HuH-7 (cell line): ENCODE results near the gene PSMC1.

Source experiments
- DNase-seq: peaks from one replicate; pipeline ENCODE4 v3.0.0; 2011; ENCODE audit warnings: low spot score

Gene PSMC1

DNA sequence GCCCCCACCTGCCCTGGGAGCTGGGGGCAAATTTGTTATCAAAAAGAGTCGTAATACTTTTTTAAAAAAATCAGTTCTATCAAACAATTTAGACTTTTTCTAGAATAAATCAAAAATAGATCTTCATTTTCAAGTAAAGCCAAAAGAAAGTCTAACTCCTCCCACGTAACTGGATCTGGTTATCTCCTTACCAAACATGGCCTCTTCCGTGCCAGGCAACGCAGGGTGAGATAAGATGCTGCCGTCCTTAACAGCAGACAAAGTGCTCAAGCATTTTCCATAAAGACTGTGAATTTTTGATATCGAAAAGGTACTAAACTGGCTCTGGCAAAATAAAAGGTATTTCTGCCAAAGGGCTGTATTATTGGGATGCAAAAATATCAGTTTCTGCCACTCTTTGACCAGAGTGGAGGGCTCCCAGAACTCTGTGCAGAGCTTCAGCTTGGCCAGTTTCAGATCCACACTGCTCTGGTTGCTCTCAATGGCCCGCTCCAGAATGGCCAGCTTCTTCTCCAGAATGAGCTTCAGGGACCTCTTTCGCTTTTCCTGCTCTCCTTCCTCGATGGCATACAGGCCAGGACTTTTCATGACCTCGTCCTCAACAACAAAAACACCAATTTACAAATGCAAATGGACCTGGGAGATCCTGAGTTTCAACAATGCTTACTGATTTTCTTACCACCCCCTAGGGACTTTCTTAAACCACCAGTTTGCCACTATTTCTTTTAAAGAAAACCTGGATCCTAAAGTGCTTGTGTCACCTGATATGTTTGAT, 46.4 kb downstream of the PSMC1 start:
- DNase-seq: no peak

DNA sequence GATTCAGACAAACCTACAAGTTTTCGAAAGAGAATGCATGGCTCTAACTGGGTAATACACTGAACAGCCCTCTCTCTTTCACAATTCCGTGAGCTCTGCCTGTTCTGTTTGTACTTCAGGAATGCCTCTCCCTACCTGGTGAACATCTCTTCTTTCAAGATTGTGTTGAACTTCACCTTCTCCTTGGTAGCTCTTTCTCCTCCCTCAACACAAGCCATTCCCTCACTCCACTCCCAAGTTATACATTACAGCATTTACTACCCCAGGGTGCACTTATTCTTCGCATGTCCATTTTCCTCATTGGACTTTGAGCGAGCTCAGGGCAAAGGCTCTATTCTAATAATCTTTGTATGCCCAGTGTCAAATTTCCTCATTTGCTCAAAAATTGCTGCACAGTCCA, 47.1 kb downstream of the PSMC1 start:
- no peak for DNase-seq

- DNase-seq: no peak
Measured at GRCh38 chr14:90304502-90304901, 48.1 kb downstream of the PSMC1 start.

DNA sequence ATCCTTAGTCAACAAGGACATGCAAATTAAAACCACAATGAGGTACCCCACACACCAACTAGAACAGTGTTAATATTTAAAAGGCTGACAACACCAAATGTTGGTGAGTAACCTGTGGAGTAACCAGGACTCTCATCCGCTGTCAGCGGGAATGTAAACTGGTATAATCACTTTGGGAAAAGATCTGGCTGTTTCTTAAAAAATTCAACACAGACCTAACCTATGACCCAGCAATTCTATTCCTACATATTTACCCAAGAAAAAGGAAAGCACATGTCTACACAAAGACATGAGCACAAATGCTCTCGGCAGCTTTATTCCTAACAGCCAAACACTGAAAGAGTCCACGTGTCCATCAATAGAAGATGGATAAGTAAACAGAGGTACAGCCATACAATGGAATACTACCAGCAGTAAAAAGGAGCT, 48.8 kb downstream of the PSMC1 start:
- no peak for DNase-seq

GRCh38 chr14:90308561-90308960, 52.2 kb downstream of the PSMC1 start:
- no peak for DNase-seq

DNA sequence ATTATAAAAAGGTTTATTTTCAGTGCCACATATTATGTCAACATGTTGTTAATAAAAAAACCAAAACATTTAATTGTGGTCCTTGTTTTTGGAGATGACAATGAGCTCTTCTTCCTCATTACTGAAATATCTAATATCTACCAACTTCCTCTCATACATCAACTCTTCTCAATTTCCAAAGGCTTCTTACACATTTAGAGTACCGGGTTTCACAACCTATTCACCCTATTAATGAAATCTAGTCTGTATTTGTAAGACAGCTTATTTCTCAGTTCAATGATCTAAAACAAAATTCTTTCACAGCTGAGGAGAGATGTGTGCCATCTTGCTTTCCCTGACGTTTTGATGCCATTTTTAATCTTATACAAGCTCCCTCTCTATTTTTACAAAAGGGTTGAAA, 60.9 kb downstream of the PSMC1 start:
- no peak for DNase-seq

DNA sequence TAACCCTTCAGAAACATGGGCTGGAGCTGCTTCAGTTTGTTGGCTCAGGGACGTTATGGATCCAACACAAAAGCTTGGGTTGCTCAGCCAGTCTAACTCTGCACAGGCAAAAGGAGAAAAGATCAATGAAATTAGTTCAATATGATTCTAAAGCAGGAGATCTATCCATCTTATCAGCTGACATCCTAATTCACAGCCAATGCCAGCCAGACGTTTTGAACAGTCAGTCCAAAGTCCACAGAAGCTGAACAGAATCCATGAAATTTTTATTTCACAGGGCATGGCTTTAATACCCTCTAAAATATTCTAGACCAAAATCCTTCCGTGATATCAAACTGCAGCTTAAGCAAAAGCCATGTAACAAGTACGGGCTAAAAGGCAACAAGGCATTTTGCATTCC, 61.7 kb downstream of the PSMC1 start:
- DNase-seq: no peak

GRCh38 chr14:90319173-90319572, 62.8 kb downstream of the PSMC1 start:
- DNase-seq: no peak

GRCh38 chr14:90319634-90320541, 63.5 kb downstream of the PSMC1 start:
- no peak for DNase-seq

GRCh38 chr14:90321891-90322290, 65.5 kb downstream of the PSMC1 start:
- DNase-seq: no peak
